Neural progenitor cell (in vitro differentiated cells): ENCODE measurements around the gene RUNDC1. TPM values are rescaled to one million over a fixed set of nuclear protein-coding genes. Genes with fewer than 3 reads are reported as not detected.

Experiments used
- DNase-seq: peaks from one replicate; pipeline ENCODE4 v3.0.0-alpha.2; 2016; ENCODE audit warnings: low spot score
- H2AFZ ChIP-seq: fragments of 200-600 bp; sonication (generic); replicated peaks from 2 replicates; pipeline ENCODE4 v1.6.1; 2016; ENCODE audit warnings: antibody characterized with exemption
- H3F3A ChIP-seq: fragments of 200-600 bp; sonication (generic); 2 replicates; pipeline ENCODE4 v1.6.1; 2016; ENCODE audit warnings: antibody characterized with exemption, low read depth
- H3K27ac ChIP-seq: fragments of 200-600 bp; sonication (generic); 2 replicates; pipeline ENCODE4 v1.5.1; 2016; ENCODE audit warnings: mild to moderate bottlenecking
- H3K27me3 ChIP-seq: fragments of 200-600 bp; sonication (generic); 2 replicates; pipeline ENCODE4 v1.6.1; 2016; ENCODE audit warnings: mild to moderate bottlenecking, moderate library complexity
- H3K36me3 ChIP-seq: fragments of 200-600 bp; sonication (generic); 2 replicates; pipeline ENCODE4 v1.5.1; 2016
- H3K4me1 ChIP-seq: fragments of 200-600 bp; sonication (generic); 2 replicates; pipeline ENCODE4 v1.6.1; 2016; ENCODE audit warnings: mixed run types
- H3K4me2 ChIP-seq: fragments of 200-600 bp; sonication (generic); 2 replicates; pipeline ENCODE4 v1.6.1; 2016
- H3K4me3 ChIP-seq: fragments of 200-600 bp; sonication (generic); 2 replicates; pipeline ENCODE4 v1.5.1; 2016
- H3K79me2 ChIP-seq: fragments of 200-600 bp; sonication (generic); 2 replicates; pipeline ENCODE4 v1.6.1; 2016; ENCODE audit warnings: low read depth
- H3K9ac ChIP-seq: fragments of 200-600 bp; sonication (generic); 2 replicates; pipeline ENCODE4 v1.6.1; 2016
- H3K9me3 ChIP-seq: fragments of 200-600 bp; sonication (generic); 2 replicates; pipeline ENCODE4 v1.5.1; 2016; ENCODE audit warnings: low read depth
- H4K20me1 ChIP-seq: fragments of 200-600 bp; sonication (generic); 2 replicates; pipeline ENCODE4 v1.6.1; 2016; ENCODE audit warnings: low read depth
- H3K27ac Mint-ChIP-seq: 3 replicates; pipeline ENCODE4 v1.8.0; 2021; ENCODE audit warnings: mixed read lengths
- H3K27me3 Mint-ChIP-seq: 2 replicates; pipeline ENCODE4 v1.8.0; 2022; ENCODE audit warnings: low read depth, mild to moderate bottlenecking, inconsistent platforms, moderate library complexity, mixed read lengths; ENCODE audit not compliant: insufficient read depth
- H3K36me3 Mint-ChIP-seq: 3 replicates; pipeline ENCODE4 v1.8.0; 2021; ENCODE audit warnings: mixed read lengths
- H3K4me1 Mint-ChIP-seq: 3 replicates; pipeline ENCODE4 v1.8.0; 2021; ENCODE audit warnings: mixed read lengths
- H3K4me3 Mint-ChIP-seq: 3 replicates; pipeline ENCODE4 v1.8.0; 2021; ENCODE audit warnings: mild to moderate bottlenecking, moderate library complexity, mixed read lengths
- H3K9me3 Mint-ChIP-seq: 3 replicates; pipeline ENCODE4 v1.8.0; 2020; ENCODE audit warnings: mixed read lengths
- CTCF ChIP-seq: fragments of 200-600 bp; sonication (generic); IDR thresholded peaks from 2 replicates; pipeline ENCODE4 v1.5.1; 2017; ENCODE audit warnings: antibody characterized with exemption, mild to moderate bottlenecking
- EZH2 ChIP-seq: fragments of 200-600 bp; sonication (generic); IDR thresholded peaks from 2 replicates; pipeline ENCODE4 v1.6.1; 2017; ENCODE audit warnings: antibody characterized with exemption, mild to moderate bottlenecking, moderate library complexity
- EZH2phosphoT487 ChIP-seq: fragments of 200-600 bp; sonication (generic); IDR thresholded peaks from 2 replicates; pipeline ENCODE4 v1.6.1; 2017; ENCODE audit warnings: antibody characterized with exemption
- total RNA-seq: library from RNA; depleted of rRNA; stranded (reverse); fragments of >200 nt; gene quantifications from 2 replicates; pipeline ENCODE4 v1.2.3, GENCODE V29; 2015; ENCODE audit warnings: low replicate concordance

RUNDC1 gene
- total RNA-seq, 1 donor from 2014 or later: 11.4 TPM

DNA sequence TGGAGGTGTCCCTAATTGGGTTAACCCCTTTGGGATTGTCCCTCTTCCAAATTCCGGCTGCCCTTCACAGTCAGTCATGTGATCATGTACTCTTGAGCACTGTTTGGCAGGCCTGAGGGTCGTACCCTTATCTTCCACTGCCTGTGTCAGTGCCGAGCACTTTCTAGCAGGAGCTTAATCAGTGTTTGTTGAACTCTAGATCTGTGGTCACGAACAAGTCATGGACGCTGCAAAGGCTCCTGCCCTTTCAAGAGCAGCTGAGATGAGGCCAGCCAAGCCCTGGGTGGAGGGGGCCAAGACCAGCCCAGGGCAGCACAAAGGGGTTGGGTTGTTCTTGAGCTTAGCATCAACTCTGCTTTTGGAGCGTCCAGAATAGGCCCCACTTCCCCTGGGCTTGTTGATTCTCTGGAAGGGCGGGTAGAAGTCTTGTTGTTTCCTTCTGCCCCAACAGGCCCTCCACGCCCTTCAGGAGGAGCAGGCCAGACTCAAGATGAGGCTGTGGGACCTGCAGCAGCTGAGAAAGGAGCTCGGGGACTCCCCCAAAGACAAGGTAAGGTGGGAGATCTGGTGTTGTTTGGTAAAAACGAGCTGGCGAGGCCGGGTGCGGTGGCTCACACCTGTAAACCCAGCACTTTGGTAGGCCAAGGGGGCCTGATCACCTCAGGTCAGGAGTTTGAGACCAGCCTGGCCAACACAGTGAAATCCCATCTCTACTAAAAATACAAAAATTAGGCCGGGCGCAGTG lies 31.5 kb downstream of the RUNDC1 start:
- H3K27ac Mint-ChIP-seq: peak overlapping the region; percentile 66
- no peaks in the 10 kb centered on the region for H3K36me3 ChIP-seq
- no peak overlapping the region for H3K4me2 ChIP-seq
- no peak overlapping the region for H3K4me3 ChIP-seq
- no peaks in the 10 kb centered on the region for H3K9me3 Mint-ChIP-seq
- no peaks in the 10 kb centered on the region for H3K27me3 Mint-ChIP-seq
- H3K9ac ChIP-seq: no peak overlapping the region
- H3K27me3 ChIP-seq: no peaks in the 10 kb centered on the region
- DNase-seq: no peak
- H3K27ac ChIP-seq: no peak overlapping the region
- H3K79me2 ChIP-seq: no peaks in the 10 kb centered on the region
- H3K9me3 ChIP-seq: no peaks in the 10 kb centered on the region
- peak overlapping the region; percentile 21 for H3K4me3 Mint-ChIP-seq
- TF ChIP-seq EZH2 (no peak), EZH2phosphoT487 (no peak), CTCF (no peak)
- peaks cover 7% of the 10 kb centered on the region for H3F3A ChIP-seq
- peaks cover 25% of the 10 kb centered on the region for H3K4me1 Mint-ChIP-seq
- no peak overlapping the region for H2AFZ ChIP-seq
- H3K4me1 ChIP-seq: no peaks in the 10 kb centered on the region
- peaks cover 4% of the 10 kb centered on the region for H3K36me3 Mint-ChIP-seq
- no peaks in the 10 kb centered on the region for H4K20me1 ChIP-seq

- H3K27me3 Mint-ChIP-seq: no peaks in the 10 kb centered on the region
Measured at GRCh38 chr17:43013296-43013695, 32.9 kb downstream of the RUNDC1 start.

GRCh38 chr17:43014020-43014648 lies 33.8 kb downstream of the RUNDC1 start:
- peaks cover 6% of the 10 kb centered on the region for H3F3A ChIP-seq
- no peaks in the 10 kb centered on the region for H3K27me3 ChIP-seq
- no peaks in the 10 kb centered on the region for H3K9me3 Mint-ChIP-seq
- H3K4me2 ChIP-seq: no peak overlapping the region
- H3K4me1 Mint-ChIP-seq: peaks cover 42% of the 10 kb centered on the region
- no peak overlapping the region for H3K4me3 ChIP-seq
- no peak overlapping the region for H3K27ac ChIP-seq
- peaks cover 7% of the 10 kb centered on the region for H3K4me1 ChIP-seq
- no peak overlapping the region for H2AFZ ChIP-seq
- H4K20me1 ChIP-seq: peaks cover 15% of the 10 kb centered on the region
- H3K36me3 ChIP-seq: no peaks in the 10 kb centered on the region
- H3K36me3 Mint-ChIP-seq: peaks cover 10% of the 10 kb centered on the region
- TF ChIP-seq EZH2: no peak
- TF ChIP-seq CTCF: no peak
- no peak for DNase-seq
- H3K9ac ChIP-seq: no peak overlapping the region
- H3K9me3 ChIP-seq: no peaks in the 10 kb centered on the region
- peaks cover 16% of the 10 kb centered on the region for H3K79me2 ChIP-seq
- no peaks in the 10 kb centered on the region for H3K27me3 Mint-ChIP-seq
- peak overlapping the region; percentile 89 for H3K27ac Mint-ChIP-seq
- peak overlapping the region; percentile 15 for H3K4me3 Mint-ChIP-seq

More at GRCh38 chr17:43013296-43013695, 32.9 kb downstream of the RUNDC1 start:
- Mint-ChIP-seq H3K4me1 (peaks cover 33% of the 10 kb centered on the region), H3K27ac (no peak overlapping the region), H3K4me3 (peak overlapping the region; percentile 58), H3K9me3 (no peaks in the 10 kb centered on the region), H3K36me3 (peaks cover 10% of the 10 kb centered on the region)
- TF ChIP-seq EZH2 (no peak), EZH2phosphoT487 (no peak), CTCF (no peak)
- Histone ChIP-seq H3K4me1 (peaks cover 3% of the 10 kb centered on the region), H3F3A (peaks cover 6% of the 10 kb centered on the region), H3K9me3 (no peaks in the 10 kb centered on the region), H3K27me3 (no peaks in the 10 kb centered on the region), H3K27ac (no peak overlapping the region), H3K79me2 (peaks cover 7% of the 10 kb centered on the region), H4K20me1 (peaks cover 7% of the 10 kb centered on the region), H3K4me3 (no peak overlapping the region), H3K9ac (no peak overlapping the region), H2AFZ (no peak overlapping the region), H3K4me2 (no peak overlapping the region), H3K36me3 (no peaks in the 10 kb centered on the region)
- DNase-seq: no peak
